Measurements from ENCODE around the gene COL9A1.

COL9A1 gene

GRCh38 chr6:70292193-70292592 lies 10.7 kb downstream of the COL9A1 start:
- TF ChIP-seq CTCF (IDR thresholded peaks at IDR 0.05) (no peak), ZFX (IDR thresholded peaks at IDR 0.05; ENCODE audit: borderline replicate concordance) (no peak)
- H3K27ac ChIP-seq = no peak overlapping the region

GRCh38 chr6:70289299-70289698 lies 13.6 kb downstream of the COL9A1 start:
- TF ChIP-seq ZFX (IDR thresholded peaks at IDR 0.05; ENCODE audit: borderline replicate concordance) (no peak), CTCF (IDR thresholded peaks at IDR 0.05) (no peak)
- no peak overlapping the region for H3K27ac ChIP-seq

GRCh38 chr6:70286905-70287304 lies 16.0 kb downstream of the COL9A1 start:
- TF ChIP-seq CTCF (IDR thresholded peaks at IDR 0.05) (no peak), ZFX (IDR thresholded peaks at IDR 0.05; ENCODE audit: borderline replicate concordance) (no peak)
- no peak overlapping the region for H3K27ac ChIP-seq

- TF ChIP-seq ZFX (IDR thresholded peaks at IDR 0.05; ENCODE audit: borderline replicate concordance) (no peak), CTCF (IDR thresholded peaks at IDR 0.05) (no peak)
- no peak overlapping the region for H3K27ac ChIP-seq
Measured at GRCh38 chr6:70285201-70285600, 17.7 kb downstream of the COL9A1 start.

- TF ChIP-seq CTCF (IDR thresholded peaks at IDR 0.05) (no peak), ZFX (IDR thresholded peaks at IDR 0.05; ENCODE audit: borderline replicate concordance) (no peak)
- no peak overlapping the region for H3K27ac ChIP-seq
Measured at GRCh38 chr6:70282919-70283461, 19.9 kb downstream of the COL9A1 start.

GRCh38 chr6:70282312-70282918 lies 20.5 kb downstream of the COL9A1 start:
- TF ChIP-seq ZFX (IDR thresholded peaks at IDR 0.05; ENCODE audit: borderline replicate concordance) = no peak
- no peak for TF ChIP-seq CTCF (IDR thresholded peaks at IDR 0.05)
- H3K27ac ChIP-seq = no peak overlapping the region

- no peak overlapping the region for H3K27ac ChIP-seq
- TF ChIP-seq CTCF (IDR thresholded peaks at IDR 0.05) = no peak
- no peak for TF ChIP-seq ZFX (IDR thresholded peaks at IDR 0.05; ENCODE audit: borderline replicate concordance)
Measured at GRCh38 chr6:70281923-70282311, 21.0 kb downstream of the COL9A1 start.
